Panc1 (cell line): ENCODE results near the gene MRPS18A. TPM values are rescaled to one million over a fixed set of nuclear protein-coding genes. Genes with fewer than 3 reads are reported as not detected.

Experiments used
- ATAC-seq: fragments of 200-7000 bp; cut with Tn5 transposase; 2 replicates; pipeline ENCODE4 v1.9.1; 2020; ENCODE audit warnings: mild to moderate bottlenecking, moderate library complexity
- BruUV-seq: library from RNA; stranded (reverse); fragments of 400-500 nt; replicated peaks from 2 replicates; lab custom pipeline; 2021; lab: Mats Ljungman, UMichigan
- CTCF ChIA-PET: fragments of 300-600 bp; sonication (Branson Sonifier 250); formaldehyde crosslinking; loops from one replicate; lab custom pipeline; 2022; ENCODE audit warnings: antibody characterized with exemption; lab: Charles Lee
- POLR2A ChIA-PET: fragments of 300-600 bp; sonication (Branson Sonifier 250); formaldehyde crosslinking; loops from one replicate; lab custom pipeline; 2022; ENCODE audit warnings: antibody characterized with exemption; lab: Charles Lee
- DNase-seq: peaks from one replicate; pipeline ENCODE4 v3.0.0-alpha.2; 2010; ENCODE audit warnings: low read depth, low spot score
- H3K27ac ChIP-seq: 2 replicates; pipeline ENCODE4 v1.5.1; 2011; ENCODE audit warnings: mild to moderate bottlenecking, low read length, inconsistent platforms
- H3K27me3 ChIP-seq: fragments of 200-500 bp; sonication (Bioruptor generic); 2 replicates; pipeline ENCODE4 v1.6.0; 2014; ENCODE audit warnings: low read length, inconsistent platforms; ENCODE audit not compliant: control insufficient read depth, insufficient read depth
- H3K36me3 ChIP-seq: fragments of 200-500 bp; sonication (Bioruptor generic); 2 replicates; pipeline ENCODE4 v1.5.1; 2014; ENCODE audit warnings: inconsistent platforms, mild to moderate bottlenecking, low read length, moderate library complexity; ENCODE audit not compliant: control insufficient read depth, insufficient read depth
- H3K4me1 ChIP-seq: 2 replicates; pipeline ENCODE4 v1.5.1; 2011; ENCODE audit warnings: inconsistent platforms, mild to moderate bottlenecking, low read length, moderate library complexity; ENCODE audit not compliant: control insufficient read depth, insufficient read depth
- H3K4me3 ChIP-seq, 2 experiments: 2 replicates each; pipeline ENCODE4 v1.5.1; 2011 to 2012; ENCODE audit warnings: low read depth in 2 of 2, low read length in 2 of 2, mild to moderate bottlenecking in 2 of 2, inconsistent platforms in 1 of 2, moderate library complexity in 1 of 2
- H3K9me3 ChIP-seq: fragments of 200-500 bp; sonication (Bioruptor generic); 2 replicates; pipeline ENCODE4 v1.5.1; 2014; ENCODE audit warnings: low read depth, mild to moderate bottlenecking, inconsistent platforms, low read length, moderate library complexity; ENCODE audit not compliant: control insufficient read depth, insufficient read depth
- CTCF ChIP-seq: fragments of 450-650 bp; IDR thresholded peaks from 2 replicates; pipeline ENCODE4 v1.5.1; 2017; ENCODE audit warnings: mild to moderate bottlenecking
- POLR2AphosphoS5 ChIP-seq: IDR thresholded peaks from 2 replicates; pipeline ENCODE4 v1.6.1; 2012; ENCODE audit warnings: mild to moderate bottlenecking, low read depth, low read length, moderate library complexity
- REST ChIP-seq, 2 experiments: IDR thresholded peaks; 2 replicates each; pipeline ENCODE4 v1.6.1; 2011 to 2012; ENCODE audit warnings: low read depth in 2 of 2, control low read depth in 1 of 2, low read length in 1 of 2, mild to moderate bottlenecking in 1 of 2, moderate library complexity in 1 of 2; ENCODE audit not compliant: insufficient read depth in 1 of 2
- SIN3A ChIP-seq: IDR thresholded peaks from 2 replicates; pipeline ENCODE4 v1.6.1; 2012; ENCODE audit warnings: low read depth, mild to moderate bottlenecking, low read length, moderate library complexity, borderline replicate concordance; ENCODE audit not compliant: insufficient read depth
- TCF7L2 ChIP-seq: IDR thresholded peaks from 2 replicates; pipeline ENCODE4 v1.6.1; 2011; ENCODE audit warnings: mild to moderate bottlenecking, low read depth, low read length, inconsistent platforms
- in situ Hi-C: cut with HindIII; loops from 2 replicates; pipeline ENCODE4 v1.10.0; 2016; ENCODE audit warnings: low sequenced_read_pairs, low pct_unique_long_range_greater_than_20kb
- intact Hi-C: fragments of 100-400 bp; cut with micrococcal nuclease; formaldehyde crosslinking; loops from one replicate; pipeline ENCODE4 v1.10.0; 2022; ENCODE audit not compliant: unreplicated experiment
- total RNA-seq: library from RNA; stranded (reverse); gene quantifications from one replicate; pipeline ENCODE4 v1.2.1, GENCODE V29; 2021; ENCODE audit not compliant: unreplicated experiment

Gene MRPS18A
- total RNA-seq, 1 experiment from 2014 or later, result 45.8 TPM

- intact Hi-C loops, result no loop called here
- peaks cover 14% of the 10 kb centered on the region for H3K4me1 ChIP-seq
- no TSS peak for BruUV-seq
- ChIA-PET CTCF (no interaction called here), POLR2A (no interaction called here)
- ATAC-seq (peak; percentile 68), DNase-seq (no peak)
- H3K36me3 ChIP-seq, result no peaks in the 10 kb centered on the region
- H3K4me3 ChIP-seq, result no peak overlapping the region
- in situ Hi-C loops, result no loop called here
- no peaks in the 10 kb centered on the region for H3K9me3 ChIP-seq
- H3K27ac ChIP-seq, result no peak overlapping the region; the same call in 1 of the 2 replicates
- no peaks in the 10 kb centered on the region for H3K27me3 ChIP-seq
- TF ChIP-seq REST (IDR thresholded peaks at IDR 0.05; ENCODE audit: insufficient read depth in 1 of 2, low read depth in 2 of 2, low read length in 1 of 2) (no peak), TCF7L2 (no peak), CTCF (no peak), POLR2AphosphoS5 (no peak), SIN3A (no peak)
These were observed 12.1 kb upstream of the MRPS18A start for GRCh38 chr6:43699564-43700186.

- in situ Hi-C loops (no loop called here), intact Hi-C loops (no loop called here)
- Histone ChIP-seq H3K27ac (peak overlapping the region; percentile 23; the same call in 1 of the 2 replicates), H3K36me3 (no peaks in the 10 kb centered on the region), H3K4me1 (peaks cover 14% of the 10 kb centered on the region), H3K4me3 (no peak overlapping the region), H3K27me3 (no peaks in the 10 kb centered on the region), H3K9me3 (no peaks in the 10 kb centered on the region)
- CTCF ChIA-PET, result interaction anchor here (0.6 kb wide), 1 partner anchor 377 kb away, joined by 3 read pairs; no protein-coding TSS in a partner anchor
- DNase-seq (no peak), ATAC-seq (no peak)
- TF ChIP-seq REST (IDR thresholded peaks at IDR 0.05; ENCODE audit: insufficient read depth in 1 of 2, low read depth in 2 of 2, low read length in 1 of 2), result no peak
- no peak for TF ChIP-seq SIN3A
- no peak for TF ChIP-seq POLR2AphosphoS5
- no peak for TF ChIP-seq TCF7L2
- no peak for TF ChIP-seq CTCF
- no TSS peak for BruUV-seq
- POLR2A ChIA-PET, result interaction anchor here (0.6 kb wide), 1 partner anchor 33 kb away, joined by 9 read pairs; no protein-coding TSS in a partner anchor
These were observed 11.2 kb upstream of the MRPS18A start for GRCh38 chr6:43698584-43699349.
